K562 (cell line): Measurements from ENCODE around the gene PRUNE1. TPM values are rescaled to one million over a fixed set of nuclear protein-coding genes. Genes with fewer than 3 reads are reported as not detected.

Source experiments
- ARID1B ChIP-seq: fragments of 450-650 bp; IDR thresholded peaks from 2 replicates; pipeline ENCODE4 v1.6.1; 2016; ENCODE audit warnings: antibody characterized with exemption, mild to moderate bottlenecking, inconsistent platforms
- C11orf30 ChIP-seq: fragments of 450-650 bp; IDR thresholded peaks from 2 replicates; pipeline ENCODE4 v1.6.1; 2016; ENCODE audit warnings: low read depth, mild to moderate bottlenecking
- CAMTA2 ChIP-seq: fragments of 250-450 bp; sonication (Bioruptor Pico); conservative IDR thresholded peaks from 2 replicates; pipeline ENCODE4 v1.5.1; 2022
- DPF2 ChIP-seq: fragments of 450-650 bp; IDR thresholded peaks from 2 replicates; pipeline ENCODE4 v1.6.1; 2016
- FOSL1 ChIP-seq: fragments of 200-800 bp; sonication (Bioruptor generic); conservative IDR thresholded peaks from 2 replicates; pipeline ENCODE4 v1.6.1; 2016; ENCODE audit warnings: missing genetic modification characterization, missing compliant biosample characterization
- HNRNPUL1 ChIP-seq: fragments of 200-400 bp; formaldehyde crosslinking; IDR thresholded peaks from 2 replicates; pipeline ENCODE4 v1.6.1; 2017; ENCODE audit warnings: low read length
- KLF16 ChIP-seq: IDR thresholded peaks from 2 replicates; pipeline ENCODE4 v1.6.1; 2016; ENCODE audit warnings: antibody characterized with exemption
- LCOR ChIP-seq: sonication (generic); formaldehyde crosslinking; IDR thresholded peaks from 2 replicates; pipeline ENCODE4 v1.8.0; 2022; ENCODE audit warnings: mild to moderate bottlenecking, missing genetic modification reagents
- MAFG ChIP-seq: fragments of 450-650 bp; conservative IDR thresholded peaks from 2 replicates; pipeline ENCODE4 v1.6.1; 2016; ENCODE audit warnings: missing genetic modification characterization, missing compliant biosample characterization
- MLLT1 ChIP-seq, 2 experiments: fragments of 450-650 bp; IDR thresholded peaks; 2 replicates each; pipeline ENCODE4 v1.6.1; 2016
- MNT ChIP-seq, 2 experiments: fragments of 450-650 bp; conservative IDR thresholded peaks; 2 replicates each; pipeline ENCODE4 v1.6.1; 2017; ENCODE audit warnings: mild to moderate bottlenecking in 2 of 2, moderate library complexity in 2 of 2
- NFE2 ChIP-seq: IDR thresholded peaks from 2 replicates; pipeline ENCODE4 v1.6.1; 2014; ENCODE audit warnings: antibody characterized with exemption, low read depth
- SLC30A9 ChIP-seq: fragments of 250-450 bp; sonication (Bioruptor Pico); IDR thresholded peaks from 2 replicates; pipeline ENCODE4 v1.8.0; 2022; ENCODE audit warnings: mild to moderate bottlenecking, moderate library complexity
- STAG1 ChIP-seq: sonication (generic); formaldehyde crosslinking; IDR thresholded peaks from 2 replicates; pipeline ENCODE4 v1.5.0; 2020; ENCODE audit warnings: missing genetic modification reagents, borderline replicate concordance
- ZNF316 ChIP-seq: fragments of 450-650 bp; IDR thresholded peaks from 2 replicates; pipeline ENCODE4 v1.6.1; 2016
- polyA plus RNA-seq, 8 experiments: library from polyadenylated mRNA; depleted of rRNA in 4 of 8; stranded (reverse) in 5 of 8; unstranded in 3 of 8; fragments of >200 nt; fragmentation: Nextera tagmentation in 2 of 8; fragmentation: Illumina TruSeq in 1 of 8; extraction: Ambion mirVana in 2 of 8; extraction: Trizol in 1 of 8; gene quantifications; 2 replicates each; pipeline versions ENCODE4 v1.2.1 to v1.2.3, GENCODE V29; 2011 to 2014; ENCODE audit warnings: inconsistent platforms in 1 of 8, missing spikeins in 1 of 8
- total RNA-seq, 7 experiments: library from RNA; depleted of rRNA in 6 of 7; stranded (reverse); fragments of >200 nt in 6 of 7; fragmentation: Illumina TruSeq in 2 of 7; extraction: Trizol in 2 of 7; gene quantifications; 2 replicates each; pipeline versions ENCODE4 v1.2.1 to v1.2.3, GENCODE V29; 2011 to 2021; ENCODE audit warnings: low replicate concordance in 1 of 7

Gene PRUNE1
- total and polyA plus RNA-seq, 9 of the 15 experiments (the other 6 are each of a cell fraction or from before 2014, with no cell fraction given): 16.7 to 48.3 (median 26.2) TPM

GRCh38 chr1:150994248-150994647, 14.0 kb upstream of the PRUNE1 start (continued):
- TF ChIP-seq MNT (conservative IDR thresholded peaks at IDR 0.05) (no peak), LCOR (no peak), MLLT1 (IDR thresholded peaks at IDR 0.05) (no peak), KLF16 (no peak), CAMTA2 (CRISPR knock-in tag) (no peak), DPF2 (peak; percentile 61), HNRNPUL1 (no peak), ZNF316 (peak; percentile 77), ARID1B (peak; percentile 58; the same call in 1 of the 2 replicates), SLC30A9 (CRISPR knock-in tag) (no peak), C11orf30 (peak; percentile 79), STAG1 (CRISPR knock-in tag) (no peak), MAFG (tag) (peak; percentile 70), FOSL1 (tag) (no peak), NFE2 (peak; percentile 69)
